ENCODE measurements around the gene PRR15. TPM values are rescaled to one million over a fixed set of nuclear protein-coding genes. Genes with fewer than 3 reads are reported as not detected.

Gene PRR15
- total RNA-seq, 1 experiment from 2014 or later, result 22.6 TPM

- no peaks in the 10 kb centered on the region for H3K9me3 ChIP-seq
- intact Hi-C loops (cut with micrococcal nuclease; ENCODE audit: unreplicated experiment), result loop anchor here (5.0 to 10.0 kb wide), 2 partner anchors 122 to 490 kb away; no protein-coding TSS in a partner anchor
- Mint-ChIP-seq H3K36me3 (ENCODE audit: insufficient read depth, unreplicated experiment) (no peaks in the 10 kb centered on the region), H3K27ac (ENCODE audit: unreplicated experiment) (peak overlapping the region; percentile 40), H3K4me1 (ENCODE audit: low read depth, unreplicated experiment) (peaks cover 43% of the 10 kb centered on the region), H3K9me3 (ENCODE audit: unreplicated experiment) (peaks cover 9% of the 10 kb centered on the region), H3K4me3 (ENCODE audit: unreplicated experiment) (no peak overlapping the region), H3K27me3 (ENCODE audit: insufficient read depth, unreplicated experiment) (no peaks in the 10 kb centered on the region)
- peaks cover 46% of the 10 kb centered on the region for H3K4me1 ChIP-seq
- POLR2A ChIA-PET, result no interaction called here
- no peak overlapping the region for H3K4me3 ChIP-seq (ENCODE audit: low read depth, low read length)
- BruUV-seq (replicated peaks), result no TSS peak
- no peak for DNase-seq
- CTCF ChIA-PET, result no interaction called here
- no peak for TF ChIP-seq CTCF (IDR thresholded peaks at IDR 0.05; ENCODE audit: insufficient read depth in 1 of 2, low read depth in 1 of 2, low read length in 1 of 2, severe bottlenecking in 1 of 2, unreplicated experiment in 1 of 2)
- H3K27me3 ChIP-seq (replicated peaks; ENCODE audit: control insufficient read depth, insufficient read depth, low read length), result no peaks in the 10 kb centered on the region
- H3K36me3 ChIP-seq (ENCODE audit: control insufficient read depth, insufficient read depth, low read length), result no peaks in the 10 kb centered on the region
Measured at GRCh38 chr7:29604702-29605101, 41.1 kb downstream of the PRR15 start.

GRCh38 chr7:29605671-29606070 is 42.0 kb downstream of the PRR15 start:
- peaks cover 46% of the 10 kb centered on the region for H3K4me1 ChIP-seq
- CTCF ChIA-PET, result interaction anchor here (1.0 kb wide), 1 partner anchor 38 kb away, joined by 3 read pairs; no protein-coding TSS in a partner anchor
- peaks cover 9% of the 10 kb centered on the region for H3K9me3 Mint-ChIP-seq (ENCODE audit: unreplicated experiment)
- H3K27me3 Mint-ChIP-seq (ENCODE audit: insufficient read depth, unreplicated experiment), result no peaks in the 10 kb centered on the region
- H3K4me3 Mint-ChIP-seq (ENCODE audit: unreplicated experiment), result no peak overlapping the region
- intact Hi-C loops (cut with micrococcal nuclease; ENCODE audit: unreplicated experiment), result loop anchor here (5.0 to 10.0 kb wide), 2 partner anchors 123 to 491 kb away; no protein-coding TSS in a partner anchor
- BruUV-seq (replicated peaks), result TSS peak; percentile 20
- no peaks in the 10 kb centered on the region for H3K27me3 ChIP-seq (replicated peaks; ENCODE audit: control insufficient read depth, insufficient read depth, low read length)
- no peak for TF ChIP-seq CTCF (IDR thresholded peaks at IDR 0.05; ENCODE audit: insufficient read depth in 1 of 2, low read depth in 1 of 2, low read length in 1 of 2, severe bottlenecking in 1 of 2, unreplicated experiment in 1 of 2)
- H3K9me3 ChIP-seq, result no peaks in the 10 kb centered on the region
- H3K4me1 Mint-ChIP-seq (ENCODE audit: low read depth, unreplicated experiment), result peaks cover 47% of the 10 kb centered on the region
- H3K36me3 Mint-ChIP-seq (ENCODE audit: insufficient read depth, unreplicated experiment), result no peaks in the 10 kb centered on the region
- H3K27ac Mint-ChIP-seq (ENCODE audit: unreplicated experiment), result peak overlapping the region; percentile 83
- peak in 1 of 2 experiments; percentile 11 for DNase-seq
- POLR2A ChIA-PET, result no interaction called here
- no peaks in the 10 kb centered on the region for H3K36me3 ChIP-seq (ENCODE audit: control insufficient read depth, insufficient read depth, low read length)
- no peak overlapping the region for H3K4me3 ChIP-seq (ENCODE audit: low read depth, low read length)

GRCh38 chr7:29606287-29606721 is 42.7 kb downstream of the PRR15 start:
- CTCF ChIA-PET, result interaction anchor here (1.0 to 1.3 kb wide), 2 partner anchors 29 to 39 kb away, joined by 3 to 6 read pairs; no protein-coding TSS in a partner anchor

More at GRCh38 chr7:29606287-29606721, 42.7 kb downstream of the PRR15 start:
- Histone ChIP-seq H3K27me3 (replicated peaks; ENCODE audit: control insufficient read depth, insufficient read depth, low read length) (no peaks in the 10 kb centered on the region), H3K9me3 (no peaks in the 10 kb centered on the region), H3K4me3 (ENCODE audit: low read depth, low read length) (no peak overlapping the region), H3K4me1 (peaks cover 46% of the 10 kb centered on the region), H3K36me3 (ENCODE audit: control insufficient read depth, insufficient read depth, low read length) (no peaks in the 10 kb centered on the region)
- intact Hi-C loops (cut with micrococcal nuclease; ENCODE audit: unreplicated experiment), result loop anchor here (5.0 to 10.0 kb wide), 2 partner anchors 124 to 492 kb away; no protein-coding TSS in a partner anchor
- Mint-ChIP-seq H3K27ac (ENCODE audit: unreplicated experiment) (peak overlapping the region; percentile 83), H3K36me3 (ENCODE audit: insufficient read depth, unreplicated experiment) (no peaks in the 10 kb centered on the region), H3K4me1 (ENCODE audit: low read depth, unreplicated experiment) (peaks cover 47% of the 10 kb centered on the region), H3K27me3 (ENCODE audit: insufficient read depth, unreplicated experiment) (no peaks in the 10 kb centered on the region), H3K4me3 (ENCODE audit: unreplicated experiment) (peak overlapping the region; percentile 25), H3K9me3 (ENCODE audit: unreplicated experiment) (peaks cover 9% of the 10 kb centered on the region)
- TF ChIP-seq CTCF (IDR thresholded peaks at IDR 0.05; ENCODE audit: insufficient read depth in 1 of 2, low read depth in 1 of 2, low read length in 1 of 2, severe bottlenecking in 1 of 2, unreplicated experiment in 1 of 2), result no peak
- POLR2A ChIA-PET, result no interaction called here
- peak; percentile 54 to 59 for DNase-seq
- no TSS peak for BruUV-seq (replicated peaks)

All from Caco-2 (cell line).